Kidney epithelial cell (primary cell): ENCODE data around the gene HLCS. TPM values are rescaled to one million over a fixed set of nuclear protein-coding genes. Genes with fewer than 3 reads are reported as not detected.
"Not testable (repeated sequence)": the region's sequence is repeated elsewhere in the genome, so short reads cannot be mapped to it uniquely, and the experiment has no call there.

Source experiments
- DNase-seq: peaks from one replicate; pipeline ENCODE4 v3.0.0-alpha.2; 2010; ENCODE audit warnings: low read depth
- H3K27me3 ChIP-seq: 2 replicates; pipeline ENCODE4 v1.6.0; 2011; ENCODE audit warnings: low read length; ENCODE audit not compliant: control insufficient read depth, insufficient read depth
- H3K36me3 ChIP-seq: 2 replicates; pipeline ENCODE4 v1.5.1; 2011; ENCODE audit warnings: low read length; ENCODE audit not compliant: control insufficient read depth, insufficient read depth
- H3K4me3 ChIP-seq: 2 replicates; pipeline ENCODE4 v1.5.1; 2011; ENCODE audit warnings: low read depth, mild to moderate bottlenecking, control low read depth, low read length
- total RNA-seq: library from RNA; depleted of rRNA; stranded (reverse); fragments of >200 nt; gene quantifications from 2 replicates; pipeline ENCODE4 v1.2.3, GENCODE V29; 2015
- TF ChIP-seq, protein P1 (sequence below): IDR thresholded peaks from 2 replicates; pipeline ENCODE4 v1.5.1; 2011; ENCODE audit warnings: mild to moderate bottlenecking, moderate library complexity, low read length, control low read depth, inconsistent platforms; ENCODE audit not compliant: insufficient read depth, poor library complexity, severe bottlenecking

Gene HLCS
- total RNA-seq, 1 donor from 2014 or later, result 26.7 TPM

DNA sequence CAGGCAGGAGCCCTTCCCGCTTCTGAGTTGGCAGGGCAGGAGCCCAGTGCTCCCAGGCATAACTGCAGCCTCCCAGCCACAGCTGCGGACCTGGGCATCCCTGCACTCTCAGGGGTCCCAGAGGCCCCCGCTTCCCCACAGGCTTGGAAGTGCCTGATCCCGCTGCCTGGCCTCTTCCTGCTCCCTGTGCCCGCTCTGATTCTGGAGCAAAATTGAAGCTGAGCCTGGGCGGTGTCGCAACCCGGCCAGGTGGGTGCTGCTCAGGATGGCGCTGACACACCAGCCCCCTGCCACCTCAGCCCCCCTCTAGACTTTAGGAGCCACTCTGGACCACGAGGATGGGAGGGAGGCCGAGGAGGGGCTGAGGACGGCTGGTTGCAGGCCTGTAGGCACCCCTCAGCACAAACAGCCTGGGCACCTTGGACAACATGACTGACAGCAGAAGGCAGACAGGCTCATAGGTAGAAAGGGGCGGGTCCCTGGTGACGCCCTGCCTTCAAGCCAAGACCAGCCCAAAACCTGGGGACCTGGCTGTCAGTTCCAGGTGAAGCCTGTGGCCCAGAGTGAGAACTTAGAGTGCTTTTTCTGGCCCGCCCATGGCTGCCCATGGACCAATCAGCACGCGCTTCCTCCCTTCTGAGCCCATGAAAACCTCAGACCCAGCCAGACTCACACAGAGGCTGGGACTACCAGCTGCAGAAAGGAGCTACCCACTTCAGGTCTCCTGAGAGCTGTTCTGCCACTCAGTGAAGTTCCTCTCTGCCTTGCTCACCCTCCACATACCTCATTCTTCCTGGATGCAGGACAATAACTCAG lies 7.2 kb downstream of the HLCS start:
- DNase-seq, result no peak
- no peak overlapping the region for H3K4me3 ChIP-seq
- H3K36me3 ChIP-seq, result peaks cover 1% of the 10 kb centered on the region
- TF ChIP-seq, protein P1, sequence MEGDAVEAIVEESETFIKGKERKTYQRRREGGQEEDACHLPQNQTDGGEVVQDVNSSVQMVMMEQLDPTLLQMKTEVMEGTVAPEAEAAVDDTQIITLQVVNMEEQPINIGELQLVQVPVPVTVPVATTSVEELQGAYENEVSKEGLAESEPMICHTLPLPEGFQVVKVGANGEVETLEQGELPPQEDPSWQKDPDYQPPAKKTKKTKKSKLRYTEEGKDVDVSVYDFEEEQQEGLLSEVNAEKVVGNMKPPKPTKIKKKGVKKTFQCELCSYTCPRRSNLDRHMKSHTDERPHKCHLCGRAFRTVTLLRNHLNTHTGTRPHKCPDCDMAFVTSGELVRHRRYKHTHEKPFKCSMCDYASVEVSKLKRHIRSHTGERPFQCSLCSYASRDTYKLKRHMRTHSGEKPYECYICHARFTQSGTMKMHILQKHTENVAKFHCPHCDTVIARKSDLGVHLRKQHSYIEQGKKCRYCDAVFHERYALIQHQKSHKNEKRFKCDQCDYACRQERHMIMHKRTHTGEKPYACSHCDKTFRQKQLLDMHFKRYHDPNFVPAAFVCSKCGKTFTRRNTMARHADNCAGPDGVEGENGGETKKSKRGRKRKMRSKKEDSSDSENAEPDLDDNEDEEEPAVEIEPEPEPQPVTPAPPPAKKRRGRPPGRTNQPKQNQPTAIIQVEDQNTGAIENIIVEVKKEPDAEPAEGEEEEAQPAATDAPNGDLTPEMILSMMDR, result no peak
- no peaks in the 10 kb centered on the region for H3K27me3 ChIP-seq

DNA sequence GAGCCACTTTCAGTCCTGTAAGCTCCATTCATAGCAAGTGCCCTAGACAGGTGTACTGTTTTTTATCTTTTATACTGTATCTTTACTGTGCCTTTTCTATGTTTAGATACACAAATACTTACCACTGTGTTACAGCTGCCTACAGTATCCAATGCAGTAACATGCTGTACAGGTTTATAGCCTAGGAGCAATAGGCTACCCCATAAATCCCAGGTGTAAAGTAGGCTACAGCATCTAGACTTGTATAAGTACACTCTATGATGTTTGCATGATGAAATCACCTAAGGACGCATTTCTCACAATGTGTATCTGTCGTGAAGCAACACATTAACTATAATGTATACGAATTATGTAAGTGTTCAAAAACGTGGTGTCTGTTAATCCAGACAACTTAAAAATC lies 10.7 kb downstream of the HLCS start:
- Histone ChIP-seq H3K27me3 (no peaks in the 10 kb centered on the region), H3K4me3 (no peak overlapping the region), H3K36me3 (peaks cover 1% of the 10 kb centered on the region)
- TF ChIP-seq, protein P1, result no peak
- no peak for DNase-seq

DNA sequence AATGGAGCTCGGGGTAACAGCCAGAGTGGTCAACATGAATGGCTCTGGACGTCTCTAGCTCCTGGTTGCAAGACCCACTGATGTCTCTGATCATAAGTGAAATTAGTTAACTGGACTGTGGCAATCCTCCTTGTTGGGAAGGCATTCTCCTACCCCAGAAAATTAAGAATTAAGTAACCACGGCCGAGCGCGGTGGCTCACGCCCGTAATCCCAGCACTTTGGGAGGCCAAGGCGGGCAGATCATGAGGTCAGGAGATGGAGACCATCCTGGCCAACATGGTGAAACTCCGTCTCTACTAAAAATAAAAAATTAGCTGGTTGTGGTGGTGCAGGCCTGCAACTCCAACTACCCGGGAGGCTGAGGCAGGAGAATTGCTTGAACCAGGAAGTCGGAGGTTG lies 14.1 kb downstream of the HLCS start:
- DNase-seq, H3K4me3 ChIP-seq, H3K36me3 ChIP-seq, H3K27me3 ChIP-seq: not testable (repeated sequence)

DNA sequence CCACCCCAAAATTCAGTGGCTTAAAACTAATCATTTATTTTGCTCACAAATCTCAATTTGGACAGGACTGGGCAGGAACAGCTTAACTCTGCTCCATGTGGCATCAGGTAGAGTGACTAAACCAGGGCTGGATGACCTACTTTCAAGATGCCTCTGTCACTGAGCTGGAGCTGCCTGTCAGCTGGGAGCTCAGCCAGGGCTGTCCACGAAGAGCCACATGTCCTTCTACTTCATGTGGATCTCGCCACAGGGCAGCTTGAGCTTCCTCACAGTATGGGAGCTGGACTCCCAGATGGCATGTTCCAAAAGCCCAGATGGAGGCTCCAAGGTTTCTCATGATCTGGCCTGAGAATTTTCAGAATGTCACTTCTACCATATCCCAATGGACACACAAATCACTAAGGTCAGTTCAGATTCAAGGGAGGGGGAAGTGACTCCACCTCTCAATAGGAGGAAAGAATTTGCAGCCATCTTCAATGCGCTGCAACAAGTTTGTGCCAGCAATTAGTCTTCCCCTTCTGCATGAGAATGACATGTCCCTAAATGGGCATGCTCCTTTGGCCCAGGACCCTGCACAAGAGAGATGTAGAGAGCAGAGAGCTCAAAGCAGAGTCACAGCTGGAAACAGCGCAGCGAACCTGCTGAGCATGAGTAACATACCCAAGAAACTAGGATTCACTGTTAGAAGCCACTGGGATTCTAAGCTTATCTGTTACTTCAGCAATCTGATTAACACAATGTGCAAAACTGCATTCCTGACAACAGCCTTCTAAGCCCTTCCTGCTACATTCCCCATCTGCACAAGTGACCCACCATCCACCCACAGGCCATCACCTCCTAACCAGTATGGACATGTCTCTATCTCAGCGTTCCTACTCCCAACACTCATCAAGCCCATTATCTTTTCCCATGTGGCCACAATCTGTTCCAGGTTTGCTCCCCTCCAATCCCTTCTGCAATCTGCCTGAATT lies 17.0 kb downstream of the HLCS start:
- TF ChIP-seq, protein P1, result no peak
- Histone ChIP-seq H3K27me3 (no peaks in the 10 kb centered on the region), H3K4me3 (no peak overlapping the region), H3K36me3 (no peaks in the 10 kb centered on the region)
- DNase-seq, result no peak

DNA sequence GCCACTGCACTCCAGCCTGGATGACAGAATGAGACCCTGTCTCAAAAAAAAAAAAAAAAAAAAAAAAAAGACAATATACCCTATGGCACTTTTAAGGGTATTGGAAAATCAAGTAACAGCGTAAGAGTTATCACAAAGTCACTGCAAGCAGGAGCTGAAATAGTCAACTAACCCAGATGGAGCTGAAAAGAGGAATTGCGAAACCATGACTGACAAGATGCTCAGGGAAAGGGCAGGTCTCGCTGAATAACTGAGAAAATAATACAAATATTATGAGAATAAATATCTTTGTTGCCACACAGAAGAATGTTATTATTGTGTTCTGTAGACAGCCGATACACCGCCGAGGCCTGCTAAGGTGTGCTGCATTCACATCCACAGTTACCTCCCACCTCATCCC lies 17.8 kb downstream of the HLCS start:
- TF ChIP-seq, protein P1, result no peak
- Histone ChIP-seq H3K36me3 (no peaks in the 10 kb centered on the region), H3K27me3 (no peaks in the 10 kb centered on the region), H3K4me3 (no peak overlapping the region)
- DNase-seq, result no peak

DNA sequence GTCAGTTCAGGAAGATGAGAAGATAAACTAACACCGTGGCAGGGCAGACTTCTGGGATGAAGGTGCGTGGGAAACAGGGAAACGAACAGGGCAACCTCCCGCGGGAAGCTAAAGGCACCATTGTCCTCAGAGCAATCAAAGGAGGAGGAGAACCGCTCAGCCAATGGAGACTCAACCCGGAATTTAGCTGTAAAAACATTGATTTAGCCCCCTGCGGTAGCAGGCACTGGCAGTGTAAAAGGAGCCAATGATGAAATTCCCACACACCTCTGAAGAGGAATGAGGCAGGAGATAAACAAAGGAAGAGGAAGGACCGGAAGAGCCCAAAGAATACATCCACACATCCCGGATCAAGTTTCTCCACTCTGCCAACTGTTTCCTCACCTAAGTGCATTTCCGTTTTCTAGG lies 19.5 kb downstream of the HLCS start:
- H3K4me3 ChIP-seq, result no peak overlapping the region
- DNase-seq, result no peak
- H3K36me3 ChIP-seq, result no peaks in the 10 kb centered on the region
- H3K27me3 ChIP-seq, result no peaks in the 10 kb centered on the region
- TF ChIP-seq, protein P1, result no peak
